Liver (tissue), 9 donors: Measurements from ENCODE around the gene WWP2. TPM values are rescaled to one million over a fixed set of nuclear protein-coding genes. Genes with fewer than 3 reads are reported as not detected.

ENCODE experiments used
- DNase-seq: peaks from one replicate; pipeline ENCODE4 v3.0.0-alpha.2; 2017; ENCODE audit warnings: low spot score
- H3K27ac ChIP-seq, 2 donors: one replicate each; pipeline ENCODE4 v1.7.0; 2013; ENCODE audit warnings: inconsistent platforms in 2 of 2, low read length in 2 of 2, control low read depth in 1 of 2, low read depth in 1 of 2, mild to moderate bottlenecking in 1 of 2
- H3K27me3 ChIP-seq, 4 donors: one replicate each; pipeline versions ENCODE4 v1.6.1 to v1.7.0; 2013; ENCODE audit warnings: low read length in 3 of 4, inconsistent platforms in 1 of 4, mild to moderate bottlenecking in 1 of 4, moderate library complexity in 1 of 4; ENCODE audit not compliant: control insufficient read depth in 4 of 4, insufficient read depth in 4 of 4
- H3K36me3 ChIP-seq, 4 donors: one replicate each; pipeline versions ENCODE4 v1.6.1 to v1.7.0; 2013; ENCODE audit warnings: low read length in 3 of 4, mild to moderate bottlenecking in 3 of 4, low read depth in 1 of 4, moderate library complexity in 1 of 4; ENCODE audit not compliant: control insufficient read depth in 4 of 4, insufficient read depth in 3 of 4
- H3K4me1 ChIP-seq, 4 donors: one replicate each; pipeline versions ENCODE4 v1.6.1 to v1.7.0; 2013; ENCODE audit warnings: low read length in 3 of 4, mild to moderate bottlenecking in 3 of 4, moderate library complexity in 1 of 4; ENCODE audit not compliant: control insufficient read depth in 4 of 4, insufficient read depth in 4 of 4
- H3K4me3 ChIP-seq, 3 donors: one replicate each; pipeline versions ENCODE4 v1.6.1 to v1.7.0; 2013; ENCODE audit warnings: low read length in 3 of 3, control low read depth in 1 of 3, low read depth in 1 of 3, mild to moderate bottlenecking in 1 of 3
- H3K9ac ChIP-seq, 2 donors: one replicate each; pipeline ENCODE4 v1.7.0; 2013; ENCODE audit warnings: low read length in 2 of 2, mild to moderate bottlenecking in 2 of 2, moderate library complexity in 2 of 2, control low read depth in 1 of 2, low read depth in 1 of 2
- H3K9me3 ChIP-seq, 4 donors: one replicate each; pipeline versions ENCODE4 v1.6.1 to v1.7.0; 2013; ENCODE audit warnings: low read length in 3 of 4; ENCODE audit not compliant: control insufficient read depth in 4 of 4
- EGR1 ChIP-seq, 2 donors: IDR thresholded peaks; 2 replicates each; pipeline ENCODE4 v1.6.1; 2016 to 2018; ENCODE audit warnings: antibody characterized with exemption in 2 of 2, low read depth in 2 of 2
- FOXA1 ChIP-seq: IDR thresholded peaks from 2 replicates; pipeline ENCODE4 v1.6.1; 2016; ENCODE audit warnings: antibody characterized with exemption
- HNF4A ChIP-seq, 2 donors: conservative IDR thresholded peaks; 2 replicates each; pipeline ENCODE4 v1.6.1; 2016; ENCODE audit warnings: antibody characterized with exemption in 2 of 2, mild to moderate bottlenecking in 2 of 2
- HNF4G ChIP-seq: IDR thresholded peaks from 2 replicates; pipeline ENCODE4 v1.6.1; 2016; ENCODE audit warnings: antibody characterized with exemption
- NR2F2 ChIP-seq: IDR thresholded peaks from 2 replicates; pipeline ENCODE4 v1.6.1; 2016; ENCODE audit warnings: antibody characterized with exemption
- RAD21 ChIP-seq, 2 donors: IDR thresholded peaks; 2 replicates each; pipeline ENCODE4 v1.6.1; 2016; ENCODE audit warnings: antibody characterized with exemption in 2 of 2, mild to moderate bottlenecking in 2 of 2
- RXRA ChIP-seq, 2 donors: IDR thresholded peaks; 2 replicates each; pipeline ENCODE4 v1.6.1; 2017 to 2018; ENCODE audit warnings: antibody characterized with exemption in 2 of 2, mild to moderate bottlenecking in 1 of 2
- YY1 ChIP-seq: IDR thresholded peaks from 2 replicates; pipeline ENCODE4 v1.6.1; 2016; ENCODE audit warnings: antibody characterized with exemption, mild to moderate bottlenecking
- WGBS: extraction: QIAGEN DNeasy Blood & Tissue Kit; methylation state at CpG from one replicate; pipeline ENCODE4 v1.1.7; 2013; 5-methylcytosine and 5-hydroxymethylcytosine counted together
- polyA plus RNA-seq, 2 donors: library from polyadenylated mRNA; stranded (reverse) in 1 of 2; unstranded in 1 of 2; fragments of 200-250 nt in 1 of 2; fragments of >200 nt in 1 of 2; fragmentation: Nextera tagmentation in 1 of 2; extraction: Ambion mirVana in 1 of 2; gene quantifications; one replicate each; pipeline versions ENCODE4 v1.2.1 to v1.2.3, GENCODE V29; 2013 to 2015
- total RNA-seq, 2 donors: library from RNA; depleted of rRNA; stranded (reverse); fragments of >200 nt; gene quantifications; one replicate each; pipeline ENCODE4 v1.2.3, GENCODE V29; 2014
- TF ChIP-seq, protein P1 (sequence below): fragments of 150-350 bp; IDR thresholded peaks from 2 replicates; pipeline ENCODE4 v1.5.1; 2017; ENCODE audit warnings: improper control_type of control experiment, low read depth, low read length; ENCODE audit not compliant: missing input control
- TF ChIP-seq, protein P2 (sequence below): IDR thresholded peaks from 2 replicates; pipeline ENCODE4 v1.6.1; 2016; ENCODE audit warnings: antibody characterized with exemption
- TF ChIP-seq, protein P3 (sequence below): IDR thresholded peaks from 2 replicates; pipeline ENCODE4 v1.6.1; 2016; ENCODE audit warnings: antibody characterized with exemption
- TF ChIP-seq, protein P4 (sequence below): IDR thresholded peaks from 2 replicates; pipeline ENCODE4 v1.6.1; 2016; ENCODE audit warnings: antibody characterized with exemption, mild to moderate bottlenecking
- TF ChIP-seq, protein P5 (sequence below): IDR thresholded peaks from 2 replicates; pipeline ENCODE4 v1.6.1; 2016; ENCODE audit warnings: antibody characterized with exemption
- donor health status: healthy.
- donor health status: healthy.
- donor health status: healthy.
- donor health status: healthy.
- donor health status: healthy.

The WWP2 gene
- total and polyA plus RNA-seq, 4 donors = 8.6 to 22.7 (median 13.6) TPM

DNA sequence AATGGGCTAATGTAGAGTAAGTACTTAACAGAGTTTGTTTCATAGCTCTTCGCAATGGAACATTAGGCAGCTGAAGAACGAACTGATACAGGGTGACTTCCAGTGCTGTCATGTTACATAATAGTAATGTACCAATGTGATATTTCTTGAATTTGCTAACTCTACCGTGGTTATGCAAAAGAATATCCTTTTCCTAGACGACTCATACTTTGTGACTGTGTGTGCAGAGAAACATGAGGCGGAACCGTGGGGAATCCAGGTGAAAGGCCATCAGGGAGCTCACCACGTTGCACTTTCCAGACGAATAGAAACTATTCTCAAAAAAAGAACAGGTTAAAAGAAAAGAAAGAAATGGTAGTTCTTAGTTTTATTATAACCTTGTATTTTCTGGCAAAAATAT is 20.6 kb upstream of the WWP2 start:
- Histone ChIP-seq H3K36me3 (peaks cover 11 to 56% (median 34%) of the 10 kb centered on the region in 4 donors), H3K27me3 (no peaks in the 10 kb centered on the region), H3K27ac (no peak overlapping the region), H3K4me1 (peaks cover 0 to 6% (median under 1%) of the 10 kb centered on the region in 4 donors), H3K9me3 (no peaks in the 10 kb centered on the region), H3K4me3 (no peak overlapping the region), H3K9ac (no peak overlapping the region)
- TF ChIP-seq, protein P1, sequence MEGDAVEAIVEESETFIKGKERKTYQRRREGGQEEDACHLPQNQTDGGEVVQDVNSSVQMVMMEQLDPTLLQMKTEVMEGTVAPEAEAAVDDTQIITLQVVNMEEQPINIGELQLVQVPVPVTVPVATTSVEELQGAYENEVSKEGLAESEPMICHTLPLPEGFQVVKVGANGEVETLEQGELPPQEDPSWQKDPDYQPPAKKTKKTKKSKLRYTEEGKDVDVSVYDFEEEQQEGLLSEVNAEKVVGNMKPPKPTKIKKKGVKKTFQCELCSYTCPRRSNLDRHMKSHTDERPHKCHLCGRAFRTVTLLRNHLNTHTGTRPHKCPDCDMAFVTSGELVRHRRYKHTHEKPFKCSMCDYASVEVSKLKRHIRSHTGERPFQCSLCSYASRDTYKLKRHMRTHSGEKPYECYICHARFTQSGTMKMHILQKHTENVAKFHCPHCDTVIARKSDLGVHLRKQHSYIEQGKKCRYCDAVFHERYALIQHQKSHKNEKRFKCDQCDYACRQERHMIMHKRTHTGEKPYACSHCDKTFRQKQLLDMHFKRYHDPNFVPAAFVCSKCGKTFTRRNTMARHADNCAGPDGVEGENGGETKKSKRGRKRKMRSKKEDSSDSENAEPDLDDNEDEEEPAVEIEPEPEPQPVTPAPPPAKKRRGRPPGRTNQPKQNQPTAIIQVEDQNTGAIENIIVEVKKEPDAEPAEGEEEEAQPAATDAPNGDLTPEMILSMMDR = no peak
- no peak for TF ChIP-seq FOXA1
- TF ChIP-seq EGR1 (IDR thresholded peaks at IDR 0.05; ENCODE audit: low read depth in 2 of 2) = no peak
- TF ChIP-seq RXRA (IDR thresholded peaks at IDR 0.05) = no peak
- TF ChIP-seq NR2F2 = no peak
- no peak for TF ChIP-seq RAD21 (IDR thresholded peaks at IDR 0.05)
- TF ChIP-seq, protein P2, sequence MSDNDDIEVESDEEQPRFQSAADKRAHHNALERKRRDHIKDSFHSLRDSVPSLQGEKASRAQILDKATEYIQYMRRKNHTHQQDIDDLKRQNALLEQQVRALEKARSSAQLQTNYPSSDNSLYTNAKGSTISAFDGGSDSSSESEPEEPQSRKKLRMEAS = no peak
- no peak for TF ChIP-seq HNF4G
- no peak for TF ChIP-seq YY1
- DNase-seq = no peak
- 59% methylated on average over 8 of the region's 8 CpGs for WGBS

DNA sequence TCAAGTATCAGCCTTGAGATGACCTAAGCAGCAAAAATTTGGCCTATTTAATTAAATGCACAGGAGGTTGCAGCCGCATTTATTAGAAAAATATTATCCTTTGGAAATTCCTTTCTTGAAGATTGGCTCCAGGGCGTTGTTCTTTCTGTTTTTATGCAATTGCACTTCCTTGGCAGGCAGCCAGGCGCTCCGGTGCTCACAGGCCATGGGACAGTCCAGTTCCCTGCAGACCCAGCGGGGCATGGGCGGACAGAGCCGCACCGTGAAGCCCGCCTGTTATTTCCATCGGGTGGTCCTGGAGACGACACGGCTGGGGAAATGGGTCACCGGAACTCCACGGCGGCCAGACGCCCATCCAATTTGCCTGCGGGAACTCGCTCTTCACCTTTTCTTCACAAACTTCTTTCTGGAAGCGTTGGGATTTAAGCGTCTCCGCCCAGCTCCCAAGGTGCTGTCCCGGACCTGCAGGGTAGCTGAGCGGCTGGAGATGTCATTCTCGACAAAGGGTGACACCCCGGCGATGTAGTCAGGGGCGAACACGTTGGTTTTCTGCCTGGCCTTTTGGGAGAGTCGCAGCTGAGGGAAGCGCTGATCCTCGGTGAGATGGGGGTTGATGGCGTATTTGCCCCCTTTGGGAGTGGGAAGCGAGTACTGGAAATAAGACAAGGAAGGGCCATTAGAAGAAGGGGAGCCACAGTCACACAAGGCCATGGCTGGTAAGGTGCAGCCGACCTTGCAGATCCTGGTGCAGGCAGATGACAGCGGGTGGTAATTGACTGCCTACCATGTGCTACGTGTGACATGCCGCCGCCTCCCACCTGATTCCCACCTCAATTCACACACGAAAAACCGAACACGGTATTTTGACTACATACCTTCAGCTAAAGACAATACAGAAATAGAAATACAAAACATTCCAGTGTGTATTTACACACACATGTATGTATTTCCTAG is 19.9 kb upstream of the WWP2 start:
- WGBS = 80% methylated on average over 41 of the region's 41 CpGs
- no peak overlapping the region for H3K4me3 ChIP-seq
- H3K27ac ChIP-seq = no peak overlapping the region
- H3K4me1 ChIP-seq = peaks cover 0 to 6% (median under 1%) of the 10 kb centered on the region in 4 donors
- no peak overlapping the region for H3K9ac ChIP-seq
- peaks cover 11 to 57% (median 35%) of the 10 kb centered on the region in 4 donors for H3K36me3 ChIP-seq
- peak; percentile 55 for DNase-seq
- no peaks in the 10 kb centered on the region for H3K9me3 ChIP-seq
- no peaks in the 10 kb centered on the region for H3K27me3 ChIP-seq
- TF ChIP-seq EGR1 (IDR thresholded peaks at IDR 0.05; ENCODE audit: low read depth in 2 of 2) (no peak), HNF4A (conservative IDR thresholded peaks at IDR 0.05) (peak; percentile 21 to 35)

DNA sequence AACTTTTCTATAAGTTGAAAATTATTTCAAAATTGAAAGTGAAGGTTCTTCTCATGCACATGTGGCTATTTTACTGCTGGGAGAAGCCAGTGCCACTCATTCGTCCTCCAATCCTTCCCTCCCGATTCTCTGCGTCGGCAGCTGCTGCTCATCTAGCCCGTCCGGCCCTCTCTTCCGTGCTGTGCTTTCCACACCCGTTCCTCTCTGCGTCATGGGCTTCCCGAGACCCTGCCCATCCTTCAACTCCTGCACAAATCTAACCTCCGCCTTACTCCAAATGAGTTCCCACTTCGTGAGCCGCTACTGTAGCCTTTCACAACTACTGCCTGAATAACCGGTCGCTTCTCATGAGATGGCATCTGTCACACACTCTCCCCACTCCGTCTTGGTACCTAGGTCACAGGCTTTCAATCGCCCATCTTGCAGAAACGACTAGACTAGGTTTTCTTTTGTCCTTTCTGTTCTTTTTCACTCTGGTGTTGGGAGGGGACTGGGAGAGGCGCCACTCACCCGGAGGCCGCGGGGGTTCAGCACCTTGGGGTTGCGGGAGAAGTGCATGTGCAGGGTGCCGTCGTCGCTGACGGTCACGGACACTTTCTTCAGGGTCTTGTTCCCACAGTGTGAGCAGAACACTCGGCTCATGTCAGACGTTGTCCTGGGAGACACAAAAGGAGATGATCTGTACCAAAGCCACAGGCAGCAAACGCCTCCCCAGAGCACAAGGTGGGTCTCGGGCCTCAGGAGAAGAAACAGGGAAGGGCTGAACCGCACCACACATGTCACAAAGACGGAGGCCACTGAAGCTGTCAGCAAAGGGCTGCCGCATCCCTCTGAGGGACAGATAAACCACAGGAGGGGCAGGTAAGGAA is 17.5 kb upstream of the WWP2 start:
- Histone ChIP-seq H3K36me3 (peaks cover 18 to 77% (median 56%) of the 10 kb centered on the region in 4 donors), H3K9ac (no peak overlapping the region), H3K9me3 (no peaks in the 10 kb centered on the region), H3K27ac (no peak overlapping the region), H3K4me3 (no peak overlapping the region), H3K27me3 (no peaks in the 10 kb centered on the region), H3K4me1 (peaks cover 0 to 6% (median under 1%) of the 10 kb centered on the region in 4 donors)
- 95% methylated on average over 35 of the region's 35 CpGs for WGBS
- no peak for DNase-seq
- TF ChIP-seq, protein P3, sequence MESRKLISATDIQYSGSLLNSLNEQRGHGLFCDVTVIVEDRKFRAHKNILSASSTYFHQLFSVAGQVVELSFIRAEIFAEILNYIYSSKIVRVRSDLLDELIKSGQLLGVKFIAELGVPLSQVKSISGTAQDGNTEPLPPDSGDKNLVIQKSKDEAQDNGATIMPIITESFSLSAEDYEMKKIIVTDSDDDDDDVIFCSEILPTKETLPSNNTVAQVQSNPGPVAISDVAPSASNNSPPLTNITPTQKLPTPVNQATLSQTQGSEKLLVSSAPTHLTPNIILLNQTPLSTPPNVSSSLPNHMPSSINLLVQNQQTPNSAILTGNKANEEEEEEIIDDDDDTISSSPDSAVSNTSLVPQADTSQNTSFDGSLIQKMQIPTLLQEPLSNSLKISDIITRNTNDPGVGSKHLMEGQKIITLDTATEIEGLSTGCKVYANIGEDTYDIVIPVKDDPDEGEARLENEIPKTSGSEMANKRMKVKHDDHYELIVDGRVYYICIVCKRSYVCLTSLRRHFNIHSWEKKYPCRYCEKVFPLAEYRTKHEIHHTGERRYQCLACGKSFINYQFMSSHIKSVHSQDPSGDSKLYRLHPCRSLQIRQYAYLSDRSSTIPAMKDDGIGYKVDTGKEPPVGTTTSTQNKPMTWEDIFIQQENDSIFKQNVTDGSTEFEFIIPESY = no peak
- TF ChIP-seq NR2F2 (no peak), EGR1 (IDR thresholded peaks at IDR 0.05; ENCODE audit: low read depth in 2 of 2) (no peak), YY1 (no peak)
- TF ChIP-seq, protein P4, sequence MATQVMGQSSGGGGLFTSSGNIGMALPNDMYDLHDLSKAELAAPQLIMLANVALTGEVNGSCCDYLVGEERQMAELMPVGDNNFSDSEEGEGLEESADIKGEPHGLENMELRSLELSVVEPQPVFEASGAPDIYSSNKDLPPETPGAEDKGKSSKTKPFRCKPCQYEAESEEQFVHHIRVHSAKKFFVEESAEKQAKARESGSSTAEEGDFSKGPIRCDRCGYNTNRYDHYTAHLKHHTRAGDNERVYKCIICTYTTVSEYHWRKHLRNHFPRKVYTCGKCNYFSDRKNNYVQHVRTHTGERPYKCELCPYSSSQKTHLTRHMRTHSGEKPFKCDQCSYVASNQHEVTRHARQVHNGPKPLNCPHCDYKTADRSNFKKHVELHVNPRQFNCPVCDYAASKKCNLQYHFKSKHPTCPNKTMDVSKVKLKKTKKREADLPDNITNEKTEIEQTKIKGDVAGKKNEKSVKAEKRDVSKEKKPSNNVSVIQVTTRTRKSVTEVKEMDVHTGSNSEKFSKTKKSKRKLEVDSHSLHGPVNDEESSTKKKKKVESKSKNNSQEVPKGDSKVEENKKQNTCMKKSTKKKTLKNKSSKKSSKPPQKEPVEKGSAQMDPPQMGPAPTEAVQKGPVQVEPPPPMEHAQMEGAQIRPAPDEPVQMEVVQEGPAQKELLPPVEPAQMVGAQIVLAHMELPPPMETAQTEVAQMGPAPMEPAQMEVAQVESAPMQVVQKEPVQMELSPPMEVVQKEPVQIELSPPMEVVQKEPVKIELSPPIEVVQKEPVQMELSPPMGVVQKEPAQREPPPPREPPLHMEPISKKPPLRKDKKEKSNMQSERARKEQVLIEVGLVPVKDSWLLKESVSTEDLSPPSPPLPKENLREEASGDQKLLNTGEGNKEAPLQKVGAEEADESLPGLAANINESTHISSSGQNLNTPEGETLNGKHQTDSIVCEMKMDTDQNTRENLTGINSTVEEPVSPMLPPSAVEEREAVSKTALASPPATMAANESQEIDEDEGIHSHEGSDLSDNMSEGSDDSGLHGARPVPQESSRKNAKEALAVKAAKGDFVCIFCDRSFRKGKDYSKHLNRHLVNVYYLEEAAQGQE = no peak
- TF ChIP-seq, protein P1 = no peak
- TF ChIP-seq, protein P5, sequence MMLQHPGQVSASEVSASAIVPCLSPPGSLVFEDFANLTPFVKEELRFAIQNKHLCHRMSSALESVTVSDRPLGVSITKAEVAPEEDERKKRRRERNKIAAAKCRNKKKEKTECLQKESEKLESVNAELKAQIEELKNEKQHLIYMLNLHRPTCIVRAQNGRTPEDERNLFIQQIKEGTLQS = no peak
